Limb (tissue), 2 donors: ENCODE measurements around the gene BPIFB6.
"Not testable (repeated sequence)": the region's sequence is repeated elsewhere in the genome, so short reads cannot be mapped to it uniquely, and the experiment has no call there.

Experiments used
- DNase-seq, 2 donors: peaks; one replicate each; pipeline ENCODE4 v3.0.0-alpha.2; 2016; ENCODE audit errors: extremely low spot score in 2 of 2

The BPIFB6 gene

GRCh38 chr20:33027769-33028751, 3.4 kb upstream of the BPIFB6 start:
- DNase-seq: no peak

GRCh38 chr20:33028875-33029274, 2.6 kb upstream of the BPIFB6 start:
- no peak for DNase-seq

- DNase-seq: no peak
Observed at GRCh38 chr20:33030076-33030475, 1.4 kb upstream of the BPIFB6 start.

GRCh38 chr20:33030569-33030968, 879 bp upstream of the BPIFB6 start:
- DNase-seq: no peak

GRCh38 chr20:33032555-33032954, 1.1 kb downstream of the BPIFB6 start:
- DNase-seq: no peak

GRCh38 chr20:33033381-33033780, 1.9 kb downstream of the BPIFB6 start:
- no peak for DNase-seq

GRCh38 chr20:33034115-33034514, 2.7 kb downstream of the BPIFB6 start:
- DNase-seq: no peak

- DNase-seq: no peak
Observed at GRCh38 chr20:33034901-33035492, 3.5 kb downstream of the BPIFB6 start.

- no peak for DNase-seq
Observed at GRCh38 chr20:33037456-33037855, 6.0 kb downstream of the BPIFB6 start.

- no peak for DNase-seq
Observed at GRCh38 chr20:33038243-33038642, 6.8 kb downstream of the BPIFB6 start.

- DNase-seq: no peak
Observed at GRCh38 chr20:33042430-33042829, 11.0 kb downstream of the BPIFB6 start.

- DNase-seq: no peak
Observed at GRCh38 chr20:33042983-33043730, 11.7 kb downstream of the BPIFB6 start.

- no peak for DNase-seq
Observed at GRCh38 chr20:33043731-33044181, 12.3 kb downstream of the BPIFB6 start.

GRCh38 chr20:33045129-33045721, 13.8 kb downstream of the BPIFB6 start:
- DNase-seq: not testable (repeated sequence)

GRCh38 chr20:33046412-33046811, 15.0 kb downstream of the BPIFB6 start:
- DNase-seq: no peak

GRCh38 chr20:33051333-33051732, 19.9 kb downstream of the BPIFB6 start:
- DNase-seq: no peak

- DNase-seq: no peak
Observed at GRCh38 chr20:33053291-33054106, 22.1 kb downstream of the BPIFB6 start, which contains the start of gene BPIFB3. Gene BPIFB3, plus strand, starts transcription at chr20:33053903. Its CDS starts 1,533 bp downstream, at chr20:33055436.

- DNase-seq: no peak
Observed at GRCh38 chr20:33054381-33054780, 22.9 kb downstream of the BPIFB6 start.

GRCh38 chr20:33054791-33055190, 23.3 kb downstream of the BPIFB6 start:
- no peak for DNase-seq

GRCh38 chr20:33059136-33059535, 27.7 kb downstream of the BPIFB6 start:
- no peak for DNase-seq
